Measurements from ENCODE around the gene STRA6.

DNA sequence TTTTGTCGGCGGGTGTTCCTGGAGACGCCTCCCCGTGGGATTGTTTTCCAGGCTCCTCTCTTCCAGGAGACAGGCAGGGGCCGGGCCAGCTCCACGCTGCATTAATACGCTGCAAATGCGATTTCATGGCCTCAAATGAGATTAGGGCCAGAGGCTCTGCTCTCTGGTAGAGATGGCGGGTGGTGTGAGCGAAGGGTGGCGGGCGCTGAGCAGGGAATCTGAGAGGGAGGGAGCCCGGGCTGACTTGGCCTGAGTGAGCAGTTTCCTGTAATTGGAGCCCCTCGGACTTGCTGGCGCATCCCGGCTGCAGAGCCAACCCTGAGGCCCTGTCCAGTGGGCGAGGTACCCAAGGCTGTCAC is 26.1 kb upstream of the STRA6 start:
- TF ChIP-seq CTCF (IDR thresholded peaks at IDR 0.05) (no peak), REST (IDR thresholded peaks at IDR 0.05) (no peak), POLR2A (IDR thresholded peaks at IDR 0.05; ENCODE audit: low read length) (no peak), MYC (IDR thresholded peaks at IDR 0.05; ENCODE audit: borderline replicate concordance, low read length) (no peak), CEBPB (IDR thresholded peaks at IDR 0.05) (no peak), FOSL2 (IDR thresholded peaks at IDR 0.05) (no peak), FOSL2 (CRISPR knock-in tag; IDR thresholded peaks at IDR 0.05) (no peak), RNF2 (IDR thresholded peaks at IDR 0.05; ENCODE audit: borderline replicate concordance, low read depth) (no peak)
- TF ChIP-seq, protein P1, sequence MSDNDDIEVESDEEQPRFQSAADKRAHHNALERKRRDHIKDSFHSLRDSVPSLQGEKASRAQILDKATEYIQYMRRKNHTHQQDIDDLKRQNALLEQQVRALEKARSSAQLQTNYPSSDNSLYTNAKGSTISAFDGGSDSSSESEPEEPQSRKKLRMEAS (IDR thresholded peaks at IDR 0.05), result no peak
